Measurements from ENCODE around the gene TMEM119.
A peak's percentile ranks its signal among the peaks of the same experiment; 100 is the strongest.
"Not testable (repeated sequence)": the region's sequence is repeated elsewhere in the genome, so short reads cannot be mapped to it uniquely, and the experiment has no call there.

Gene TMEM119

GRCh38 chr12:108634341-108634751, 36.5 kb upstream of the TMEM119 start:
- no peak for DNase-seq (ENCODE audit: low spot score)

- DNase-seq (ENCODE audit: low spot score), result no peak
Observed at GRCh38 chr12:108633534-108634248, 35.8 kb upstream of the TMEM119 start, which contains the start of gene SELPLG. Gene SELPLG, minus strand, starts transcription at chr12:108633894. Its CDS starts 9,587 bp downstream, at chr12:108624307.

DNA sequence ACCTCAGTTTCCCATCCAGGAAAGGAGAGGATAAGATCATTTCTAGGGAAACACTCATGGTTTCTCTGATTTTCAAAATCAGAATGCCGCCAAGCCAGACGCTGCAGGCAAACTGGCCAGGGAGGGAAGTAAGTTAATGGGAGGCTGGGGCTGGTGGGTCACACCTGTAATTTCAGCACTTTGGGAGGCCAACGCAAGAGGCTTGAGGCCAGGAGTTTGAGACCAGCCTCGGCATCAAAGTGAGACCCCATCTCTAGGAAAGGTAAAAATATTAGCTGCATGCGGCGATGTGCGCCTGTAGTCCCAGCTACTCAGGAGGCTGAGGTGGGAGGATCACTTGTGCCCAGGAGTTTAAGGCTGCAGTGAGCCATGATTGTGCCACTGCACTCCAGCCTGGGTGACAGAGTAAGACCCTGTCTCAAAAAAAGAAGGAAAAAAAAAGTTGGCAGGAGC, 35.2 kb upstream of the TMEM119 start:
- no peak for DNase-seq (ENCODE audit: low spot score)

DNA sequence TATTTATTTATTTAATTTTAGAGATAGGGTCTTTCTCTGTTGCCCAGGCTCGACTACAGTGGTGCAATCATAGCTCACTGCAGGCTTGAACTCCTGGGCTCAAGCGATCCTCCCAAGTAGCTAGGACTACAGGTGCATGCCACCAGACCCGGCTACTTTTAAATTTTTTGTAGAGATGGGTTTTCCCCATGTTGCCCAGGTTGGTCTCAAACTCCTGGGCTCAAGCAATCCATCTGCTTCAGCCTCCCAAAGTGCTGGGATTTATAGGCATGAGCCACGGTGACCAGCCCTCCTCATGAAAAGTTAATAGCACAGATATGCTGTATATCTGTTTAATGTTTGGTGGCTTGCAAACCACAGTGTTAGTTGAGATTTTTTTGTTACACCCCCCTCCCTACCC, 33.4 kb upstream of the TMEM119 start:
- not testable (repeated sequence) for DNase-seq (ENCODE audit: low spot score)

GRCh38 chr12:108630481-108631207, 32.8 kb upstream of the TMEM119 start:
- no peak for DNase-seq (ENCODE audit: low spot score)

- peak; percentile 65 for DNase-seq (ENCODE audit: low spot score)
Observed at GRCh38 chr12:108629824-108630476, 32.1 kb upstream of the TMEM119 start.

- DNase-seq (ENCODE audit: low spot score), result no peak
Observed at GRCh38 chr12:108629151-108629550, 31.3 kb upstream of the TMEM119 start.

DNA sequence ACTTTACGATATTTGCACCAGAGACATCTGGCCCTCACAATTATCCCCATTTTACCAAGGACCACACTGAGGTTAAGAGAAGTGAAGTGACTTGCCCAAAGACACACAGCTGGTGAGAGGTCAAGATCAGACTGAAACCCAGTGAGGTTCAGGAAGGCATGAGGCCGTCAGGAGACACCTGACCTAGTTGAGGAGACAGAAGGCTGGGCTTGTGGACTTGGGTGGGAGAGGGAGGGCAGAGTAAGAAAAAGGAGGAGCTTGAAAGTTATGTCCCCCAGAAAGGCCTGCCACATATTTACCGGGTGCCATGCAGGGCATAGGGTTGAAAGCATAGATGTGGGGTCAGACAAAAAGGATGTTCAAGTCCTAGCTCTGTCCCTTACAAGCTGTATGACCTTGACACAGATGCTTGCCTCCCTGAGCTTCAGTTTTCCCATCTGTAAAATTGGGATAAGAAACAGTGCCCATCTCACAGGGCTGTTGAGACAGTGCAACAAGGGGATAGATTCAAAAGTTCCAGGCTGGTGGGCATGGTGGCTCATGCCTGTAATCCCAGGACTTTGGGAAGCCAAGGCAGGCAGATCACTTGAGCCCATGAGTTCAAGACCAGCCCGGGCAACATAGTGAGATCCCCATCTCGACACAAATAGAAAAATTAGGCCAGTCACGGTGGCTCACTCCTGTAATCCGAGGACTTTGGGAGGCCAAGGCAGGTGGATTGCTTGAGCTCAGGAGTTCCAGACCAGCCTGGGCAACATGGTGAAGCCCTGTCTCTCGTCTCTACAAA, 29.4 kb upstream of the TMEM119 start:
- DNase-seq (ENCODE audit: low spot score), result no peak

- no peak for DNase-seq (ENCODE audit: low spot score)
Observed at GRCh38 chr12:108625228-108625627, 27.3 kb upstream of the TMEM119 start.

DNA sequence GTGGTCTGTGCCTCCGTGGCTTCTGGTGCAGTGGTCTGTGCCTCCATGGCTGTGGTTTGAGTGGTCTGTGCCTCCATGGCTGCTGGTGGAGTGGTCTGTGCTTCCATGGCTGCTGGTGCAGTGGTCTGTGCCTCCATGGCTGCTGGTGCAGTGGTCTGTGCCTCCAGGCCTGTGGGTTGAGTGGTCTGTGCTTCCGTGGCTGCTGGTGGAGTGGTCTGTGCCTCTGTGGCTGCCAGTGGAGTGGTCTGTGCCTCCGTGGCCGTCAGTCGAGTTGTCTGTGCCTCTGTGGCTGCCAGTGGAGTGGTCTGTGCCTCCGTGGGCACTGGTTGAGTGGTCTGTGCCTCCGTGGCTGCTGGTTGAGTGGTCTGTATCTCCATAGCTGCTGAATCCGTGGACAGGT, 25.7 kb upstream of the TMEM119 start:
- no peak for DNase-seq (ENCODE audit: low spot score)

DNA sequence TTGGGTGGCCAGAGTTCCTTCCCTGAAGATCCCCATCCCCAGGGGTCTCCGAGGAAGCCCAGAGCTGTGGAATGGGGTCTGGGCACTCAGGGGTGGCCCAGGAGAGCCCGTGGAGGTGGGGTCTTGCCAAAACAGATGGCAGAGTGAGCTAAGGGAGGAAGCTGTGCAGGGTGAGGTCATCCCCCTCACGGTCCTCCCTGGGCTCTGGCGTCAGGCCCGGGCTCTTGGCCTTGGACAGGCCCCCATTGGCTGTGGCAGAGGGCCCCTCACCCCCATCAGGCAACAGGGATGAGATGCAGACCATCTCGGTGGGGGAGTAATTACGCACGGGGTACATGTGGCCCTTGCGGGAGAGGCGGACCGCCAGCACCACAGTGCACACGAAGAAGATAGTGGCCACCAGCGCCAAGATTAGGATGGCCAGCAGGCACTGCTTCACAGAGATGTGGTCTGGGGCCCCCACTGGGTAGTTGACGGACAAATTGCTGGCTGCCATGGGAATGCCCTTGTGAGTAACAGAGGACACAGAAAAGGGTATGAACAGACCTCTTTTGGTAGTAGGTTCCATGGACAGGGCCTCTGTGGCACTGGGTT, 25.1 kb upstream of the TMEM119 start:
- no peak for DNase-seq (ENCODE audit: low spot score)

DNA sequence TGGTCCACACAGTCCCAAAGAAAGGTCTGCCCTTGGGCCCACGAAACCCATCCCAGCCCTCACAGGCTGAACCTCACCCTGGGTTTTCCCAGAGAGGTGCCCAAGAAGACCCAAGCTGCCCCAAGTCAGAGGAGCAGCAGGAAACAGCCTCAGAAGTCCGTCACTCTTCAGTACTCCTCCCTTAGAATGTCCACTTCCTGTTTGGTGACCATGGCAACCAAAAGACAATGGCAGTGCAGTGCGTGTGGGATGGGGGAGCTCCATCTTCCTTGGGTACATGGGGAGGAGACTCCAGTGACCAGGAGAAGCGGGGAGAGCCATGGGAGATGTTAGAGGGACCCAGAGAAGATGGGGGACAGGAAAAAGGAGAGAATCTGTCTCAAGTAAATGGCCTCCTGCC, 24.5 kb upstream of the TMEM119 start:
- DNase-seq (ENCODE audit: low spot score), result peak; percentile 92

DNA sequence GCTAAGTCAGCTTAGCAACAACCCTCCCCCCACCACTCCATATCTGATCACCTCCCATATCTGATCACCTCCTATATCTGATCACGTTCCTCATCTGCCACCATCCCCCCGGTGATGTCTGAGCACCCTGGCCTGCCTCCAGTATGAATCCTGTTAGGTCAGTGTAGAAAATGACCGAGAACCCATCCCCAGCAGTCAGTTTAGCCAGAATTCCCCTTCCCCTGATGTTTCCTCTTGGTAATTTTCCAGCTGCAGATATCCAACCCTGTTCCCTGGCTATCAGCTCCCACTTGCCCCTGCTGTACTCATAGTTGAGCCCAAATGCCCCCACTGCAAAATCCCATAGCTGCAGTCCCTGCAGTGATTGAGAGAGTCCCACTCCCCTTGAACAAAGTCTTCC, 23.3 kb upstream of the TMEM119 start:
- no peak for DNase-seq (ENCODE audit: low spot score)

- no peak for DNase-seq (ENCODE audit: low spot score)
Observed at GRCh38 chr12:108620236-108620879, 22.5 kb upstream of the TMEM119 start.

GRCh38 chr12:108619369-108620160, 21.7 kb upstream of the TMEM119 start:
- DNase-seq (ENCODE audit: low spot score), result no peak

GRCh38 chr12:108618953-108619274, 21.0 kb upstream of the TMEM119 start:
- not testable (repeated sequence) for DNase-seq (ENCODE audit: low spot score)

GRCh38 chr12:108618079-108618952, 20.4 kb upstream of the TMEM119 start:
- DNase-seq (ENCODE audit: low spot score), result peak; percentile 82

- no peak for DNase-seq (ENCODE audit: low spot score)
Observed at GRCh38 chr12:108616941-108617858, 19.3 kb upstream of the TMEM119 start.
